NT2/D1 (cell line): Measurements from ENCODE around the gene OR6C70.
"Not testable (repeated sequence)": the region's sequence is repeated elsewhere in the genome, so short reads cannot be mapped to it uniquely, and the experiment has no call there.

Source experiments
- DNase-seq: peaks from one replicate; pipeline ENCODE4 v3.0.0-alpha.2; 2011; ENCODE audit warnings: low read depth, low spot score
- H3K27me3 ChIP-seq: 2 replicates; pipeline ENCODE4 v1.6.0; 2011; ENCODE audit warnings: mild to moderate bottlenecking; ENCODE audit not compliant: insufficient read length, insufficient read depth
- H3K36me3 ChIP-seq: 2 replicates; pipeline ENCODE4 v1.6.1; 2011; ENCODE audit warnings: mild to moderate bottlenecking, low read length, mixed read lengths; ENCODE audit not compliant: insufficient read depth, insufficient read length
- H3K4me1 ChIP-seq: 2 replicates; pipeline ENCODE4 v1.5.1; 2011; ENCODE audit not compliant: insufficient read depth, insufficient read length
- H3K4me3 ChIP-seq: 2 replicates; pipeline ENCODE4 v1.5.1; 2011; ENCODE audit warnings: low read depth; ENCODE audit not compliant: insufficient read length
- H3K9ac ChIP-seq: 2 replicates; pipeline ENCODE4 v1.6.0; 2011; ENCODE audit warnings: low read depth; ENCODE audit not compliant: insufficient read length
- H3K9me3 ChIP-seq: 2 replicates; pipeline ENCODE4 v1.5.1; 2011; ENCODE audit warnings: mild to moderate bottlenecking, low read length; ENCODE audit not compliant: insufficient read depth
- SUZ12 ChIP-seq: IDR thresholded peaks from 2 replicates; pipeline ENCODE4 v1.6.1; 2011; ENCODE audit not compliant: insufficient read length, insufficient read depth; ENCODE audit errors: extremely low read depth
- YY1 ChIP-seq: IDR thresholded peaks from 2 replicates; pipeline ENCODE4 v1.6.1; 2011; ENCODE audit not compliant: insufficient read length, insufficient read depth
- ZNF274 ChIP-seq: IDR thresholded peaks from 2 replicates; pipeline ENCODE4 v1.6.1; 2011; ENCODE audit warnings: mild to moderate bottlenecking, low read depth, low read length

The OR6C70 gene

GRCh38 chr12:55492078-55492477 is 22.1 kb upstream of the OR6C70 start, which contains the start of gene OR6C68:
Gene OR6C68, plus strand, starts transcription at chr12:55492378. Its CDS starts 0 bp downstream, at chr12:55492378.
- no peaks in the 10 kb centered on the region for H3K4me1 ChIP-seq
- no peaks in the 10 kb centered on the region for H3K36me3 ChIP-seq
- TF ChIP-seq ZNF274 (no peak), SUZ12 (no peak), YY1 (no peak)
- H3K4me3 ChIP-seq = no peak within 1 kb of the TSS
- DNase-seq = no peak
- H3K9ac ChIP-seq = no peak within 1 kb of the TSS
- no peaks in the 10 kb centered on the region for H3K27me3 ChIP-seq
- H3K9me3 ChIP-seq = no peaks in the 10 kb centered on the region

- H3K27me3 ChIP-seq, H3K4me3 ChIP-seq, H3K9me3 ChIP-seq, DNase-seq, H3K36me3 ChIP-seq, H3K4me1 ChIP-seq, H3K9ac ChIP-seq: not testable (repeated sequence)
Observed at GRCh38 chr12:55484284-55484683, 14.3 kb upstream of the OR6C70 start.

GRCh38 chr12:55479136-55479535 is 9.2 kb upstream of the OR6C70 start:
- not testable (repeated sequence) for H3K27me3 ChIP-seq, H3K36me3 ChIP-seq, H3K4me3 ChIP-seq, DNase-seq, H3K4me1 ChIP-seq, H3K9ac ChIP-seq, H3K9me3 ChIP-seq

- Histone ChIP-seq H3K9ac (no peak overlapping the region), H3K9me3 (no peaks in the 10 kb centered on the region), H3K4me1 (no peaks in the 10 kb centered on the region), H3K36me3 (no peaks in the 10 kb centered on the region), H3K27me3 (no peaks in the 10 kb centered on the region), H3K4me3 (no peak overlapping the region)
- DNase-seq = no peak
- TF ChIP-seq ZNF274 (no peak), SUZ12 (no peak), YY1 (no peak)
Observed at GRCh38 chr12:55472264-55472663, 2.3 kb upstream of the OR6C70 start.

- no peaks in the 10 kb centered on the region for H3K4me1 ChIP-seq
- no peak for DNase-seq
- H3K36me3 ChIP-seq = no peaks in the 10 kb centered on the region
- no peak overlapping the region for H3K9ac ChIP-seq
- H3K27me3 ChIP-seq = no peaks in the 10 kb centered on the region
- no peak overlapping the region for H3K4me3 ChIP-seq
- TF ChIP-seq YY1 (no peak), SUZ12 (no peak), ZNF274 (no peak)
- H3K9me3 ChIP-seq = no peaks in the 10 kb centered on the region
Observed at GRCh38 chr12:55469291-55469690, 647 bp downstream of the OR6C70 start.

GRCh38 chr12:55467836-55468235 is 2.1 kb downstream of the OR6C70 start:
- Histone ChIP-seq H3K9me3 (no peaks in the 10 kb centered on the region), H3K4me3 (no peak overlapping the region), H3K27me3 (no peaks in the 10 kb centered on the region), H3K9ac (no peak overlapping the region), H3K36me3 (no peaks in the 10 kb centered on the region), H3K4me1 (no peaks in the 10 kb centered on the region)
- no peak for DNase-seq
- TF ChIP-seq YY1 (no peak), ZNF274 (no peak), SUZ12 (no peak)

GRCh38 chr12:55464926-55465325 is 5.0 kb downstream of the OR6C70 start:
- not testable (repeated sequence) for H3K4me3 ChIP-seq, DNase-seq, H3K4me1 ChIP-seq, H3K36me3 ChIP-seq, H3K27me3 ChIP-seq, H3K9me3 ChIP-seq, H3K9ac ChIP-seq

GRCh38 chr12:55448825-55449224 is 21.1 kb downstream of the OR6C70 start:
- no peak for TF ChIP-seq YY1
- no peak for TF ChIP-seq SUZ12
- TF ChIP-seq ZNF274 = no peak
- Histone ChIP-seq H3K36me3 (no peaks in the 10 kb centered on the region), H3K9ac (no peak overlapping the region), H3K9me3 (no peaks in the 10 kb centered on the region), H3K4me1 (no peaks in the 10 kb centered on the region), H3K27me3 (no peaks in the 10 kb centered on the region), H3K4me3 (no peak overlapping the region)
- no peak for DNase-seq

- no peaks in the 10 kb centered on the region for H3K9me3 ChIP-seq
- no peaks in the 10 kb centered on the region for H3K4me1 ChIP-seq
- DNase-seq = no peak
- no peak overlapping the region for H3K4me3 ChIP-seq
- no peaks in the 10 kb centered on the region for H3K27me3 ChIP-seq
- no peak overlapping the region for H3K9ac ChIP-seq
- H3K36me3 ChIP-seq = no peaks in the 10 kb centered on the region
- TF ChIP-seq ZNF274 = no peak
- TF ChIP-seq YY1 = no peak
- TF ChIP-seq SUZ12 = no peak
Observed at GRCh38 chr12:55446326-55446725, 23.6 kb downstream of the OR6C70 start.
